Stimulated activated CD4-positive, alpha-beta T cell treated with anti-CD3 and anti-CD28 coated beads, Interleukin-2, amount 100 ng/mL, for 24 hours (primary cell): Measurements from ENCODE around the gene GARNL3.

Source experiments
- DNase-seq, 2 donors: peaks; one replicate each; pipeline ENCODE4 v3.0.0-alpha.2; 2020

Gene GARNL3

GRCh38 chr9:127389381-127390247 is 125.0 kb downstream of the GARNL3 start:
- no peak for DNase-seq

- no peak for DNase-seq
Measured at GRCh38 chr9:127390248-127390545, 125.6 kb downstream of the GARNL3 start.

GRCh38 chr9:127390563-127390962 is 126.0 kb downstream of the GARNL3 start:
- no peak for DNase-seq

GRCh38 chr9:127392166-127392565 is 127.6 kb downstream of the GARNL3 start:
- no peak for DNase-seq

- DNase-seq = no peak
Measured at GRCh38 chr9:127392976-127393375, 128.4 kb downstream of the GARNL3 start.

- DNase-seq = no peak
Measured at GRCh38 chr9:127393645-127394044, 129.1 kb downstream of the GARNL3 start.

GRCh38 chr9:127395497-127396252 is 131.1 kb downstream of the GARNL3 start:
- no peak for DNase-seq

- no peak for DNase-seq
Measured at GRCh38 chr9:127396253-127396807, 131.8 kb downstream of the GARNL3 start.

GRCh38 chr9:127396808-127397645 is 132.5 kb downstream of the GARNL3 start, which contains the start of gene SLC2A8:
Gene SLC2A8, plus strand, starts transcription at chr9:127397169. Its CDS starts 62 bp downstream, at chr9:127397231.
- DNase-seq = peak; percentile 81 to 86

GRCh38 chr9:127397646-127398274 is 133.2 kb downstream of the GARNL3 start:
- DNase-seq = peak in 1 of 2 donors; percentile 32

GRCh38 chr9:127398275-127398647 is 133.7 kb downstream of the GARNL3 start:
- DNase-seq = no peak

GRCh38 chr9:127398715-127399400 is 134.3 kb downstream of the GARNL3 start:
- DNase-seq = no peak

GRCh38 chr9:127399736-127400269 is 135.2 kb downstream of the GARNL3 start:
- no peak for DNase-seq

- no peak for DNase-seq
Measured at GRCh38 chr9:127402401-127403090, 138.0 kb downstream of the GARNL3 start.

- no peak for DNase-seq
Measured at GRCh38 chr9:127403507-127404192, 139.1 kb downstream of the GARNL3 start.

- DNase-seq = no peak
Measured at GRCh38 chr9:127404631-127405030, 140.1 kb downstream of the GARNL3 start.

GRCh38 chr9:127405344-127406125 is 141.0 kb downstream of the GARNL3 start:
- no peak for DNase-seq

GRCh38 chr9:127406799-127407491 is 142.4 kb downstream of the GARNL3 start:
- no peak for DNase-seq

GRCh38 chr9:127407492-127407843 is 142.9 kb downstream of the GARNL3 start:
- no peak for DNase-seq
